Caco-2 (cell line): ENCODE results near the gene CLCC1. TPM values are rescaled to one million over a fixed set of nuclear protein-coding genes. Genes with fewer than 3 reads are reported as not detected.

Experiments used
- BruUV-seq: library from RNA; stranded (reverse); fragments of 400-500 nt; replicated peaks from 2 replicates; lab custom pipeline; 2021; lab: Mats Ljungman, UMichigan
- CTCF ChIA-PET: fragments of 300-600 bp; sonication (Branson Sonifier 250); formaldehyde crosslinking; loops from one replicate; lab custom pipeline; 2022; ENCODE audit warnings: antibody characterized with exemption; lab: Charles Lee
- POLR2A ChIA-PET: fragments of 300-600 bp; sonication (Branson Sonifier 250); formaldehyde crosslinking; loops from one replicate; lab custom pipeline; 2022; ENCODE audit warnings: antibody characterized with exemption; lab: Charles Lee
- DNase-seq, 2 experiments: peaks; one replicate each; pipeline versions ENCODE4 v3.0.0 to v3.0.0-alpha.2; 2020 to 2022
- H3K27me3 ChIP-seq: replicated peaks from 2 replicates; pipeline ENCODE4 v1.6.0; 2011; ENCODE audit warnings: low read length; ENCODE audit not compliant: control insufficient read depth, insufficient read depth
- H3K36me3 ChIP-seq: 2 replicates; pipeline ENCODE4 v1.5.1; 2011; ENCODE audit warnings: low read length; ENCODE audit not compliant: control insufficient read depth, insufficient read depth
- H3K4me1 ChIP-seq: fragments of 250-450 bp; sonication (Bioruptor Pico); 2 replicates; pipeline ENCODE4 v1.5.1; 2020; ENCODE audit warnings: mild to moderate bottlenecking
- H3K4me3 ChIP-seq: 2 replicates; pipeline ENCODE4 v1.5.1; 2011; ENCODE audit warnings: low read depth, mild to moderate bottlenecking, control low read depth, low read length
- H3K9me3 ChIP-seq: fragments of 250-450 bp; sonication (Bioruptor Pico); 2 replicates; pipeline ENCODE4 v1.5.1; 2020; ENCODE audit warnings: mild to moderate bottlenecking, moderate library complexity
- H3K27ac Mint-ChIP-seq: one replicate; pipeline ENCODE4 v1.8.0; 2022; ENCODE audit warnings: mixed read lengths; ENCODE audit not compliant: unreplicated experiment
- H3K27me3 Mint-ChIP-seq: one replicate; pipeline ENCODE4 v1.8.0; 2022; ENCODE audit warnings: mixed read lengths; ENCODE audit not compliant: insufficient read depth, unreplicated experiment
- H3K36me3 Mint-ChIP-seq: one replicate; pipeline ENCODE4 v1.8.0; 2022; ENCODE audit warnings: mild to moderate bottlenecking, mixed read lengths; ENCODE audit not compliant: insufficient read depth, unreplicated experiment
- H3K4me1 Mint-ChIP-seq: one replicate; pipeline ENCODE4 v1.8.0; 2022; ENCODE audit warnings: low read depth, mixed read lengths; ENCODE audit not compliant: unreplicated experiment
- H3K4me3 Mint-ChIP-seq: one replicate; pipeline ENCODE4 v1.8.0; 2022; ENCODE audit warnings: mild to moderate bottlenecking, moderate library complexity, mixed read lengths; ENCODE audit not compliant: unreplicated experiment
- H3K9me3 Mint-ChIP-seq: one replicate; pipeline ENCODE4 v1.8.0; 2022; ENCODE audit warnings: mixed read lengths; ENCODE audit not compliant: unreplicated experiment
- intact Hi-C: fragments of 100-400 bp; cut with micrococcal nuclease; formaldehyde crosslinking; loops from one replicate; pipeline ENCODE4 v1.10.0; 2022; ENCODE audit not compliant: unreplicated experiment
- total RNA-seq: library from RNA; stranded (reverse); gene quantifications from 2 replicates; pipeline ENCODE4 v1.2.3, GENCODE V29; 2022
- TF ChIP-seq, protein P1 (sequence below), 2 experiments: fragments of 200-600 bp in 1 of 2; IDR thresholded peaks; 1 replicate in 1 of 2; 2 replicates in 1 of 2; pipeline versions ENCODE4 v1.5.1 to v1.8.0; 2011 to 2022; ENCODE audit warnings: antibody characterized with exemption in 1 of 2, control low read depth in 1 of 2, inconsistent platforms in 1 of 2, low read depth in 1 of 2, low read length in 1 of 2, mild to moderate bottlenecking in 1 of 2, moderate library complexity in 1 of 2; ENCODE audit not compliant: insufficient read depth in 1 of 2, severe bottlenecking in 1 of 2, unreplicated experiment in 1 of 2

The CLCC1 gene
- total RNA-seq, 1 experiment from 2014 or later = 20.1 TPM

DNA sequence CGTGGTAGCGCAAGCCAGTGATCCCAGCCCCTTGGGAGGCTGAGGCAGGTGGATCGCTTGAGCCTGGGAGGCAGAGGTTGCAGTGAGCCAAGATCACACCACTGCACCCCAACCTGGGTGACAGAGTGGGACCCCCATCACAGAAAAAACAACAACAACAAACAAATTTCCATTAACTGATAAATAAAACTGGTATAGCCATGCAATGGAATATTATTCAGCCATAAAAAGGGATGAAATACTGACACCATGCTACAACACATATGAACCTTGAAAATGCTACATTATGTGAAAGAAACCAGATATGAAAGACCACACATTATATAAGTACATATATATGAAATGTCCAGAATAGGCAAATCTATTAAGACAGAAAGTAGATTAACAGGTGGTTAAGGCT, 12.0 kb downstream of the CLCC1 start:
- Mint-ChIP-seq H3K9me3 (no peaks in the 10 kb centered on the region), H3K4me3 (no peak overlapping the region), H3K36me3 (peaks cover 9% of the 10 kb centered on the region), H3K4me1 (peaks cover 7% of the 10 kb centered on the region), H3K27ac (no peak overlapping the region), H3K27me3 (no peaks in the 10 kb centered on the region)
- ChIA-PET CTCF (no interaction called here), POLR2A (no interaction called here)
- TF ChIP-seq, protein P1, sequence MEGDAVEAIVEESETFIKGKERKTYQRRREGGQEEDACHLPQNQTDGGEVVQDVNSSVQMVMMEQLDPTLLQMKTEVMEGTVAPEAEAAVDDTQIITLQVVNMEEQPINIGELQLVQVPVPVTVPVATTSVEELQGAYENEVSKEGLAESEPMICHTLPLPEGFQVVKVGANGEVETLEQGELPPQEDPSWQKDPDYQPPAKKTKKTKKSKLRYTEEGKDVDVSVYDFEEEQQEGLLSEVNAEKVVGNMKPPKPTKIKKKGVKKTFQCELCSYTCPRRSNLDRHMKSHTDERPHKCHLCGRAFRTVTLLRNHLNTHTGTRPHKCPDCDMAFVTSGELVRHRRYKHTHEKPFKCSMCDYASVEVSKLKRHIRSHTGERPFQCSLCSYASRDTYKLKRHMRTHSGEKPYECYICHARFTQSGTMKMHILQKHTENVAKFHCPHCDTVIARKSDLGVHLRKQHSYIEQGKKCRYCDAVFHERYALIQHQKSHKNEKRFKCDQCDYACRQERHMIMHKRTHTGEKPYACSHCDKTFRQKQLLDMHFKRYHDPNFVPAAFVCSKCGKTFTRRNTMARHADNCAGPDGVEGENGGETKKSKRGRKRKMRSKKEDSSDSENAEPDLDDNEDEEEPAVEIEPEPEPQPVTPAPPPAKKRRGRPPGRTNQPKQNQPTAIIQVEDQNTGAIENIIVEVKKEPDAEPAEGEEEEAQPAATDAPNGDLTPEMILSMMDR (IDR thresholded peaks at IDR 0.05; ENCODE audit: insufficient read depth in 1 of 2, low read depth in 1 of 2, low read length in 1 of 2, severe bottlenecking in 1 of 2, unreplicated experiment in 1 of 2) = no peak
- H3K4me1 ChIP-seq = no peaks in the 10 kb centered on the region
- no TSS peak for BruUV-seq
- H3K27me3 ChIP-seq = no peaks in the 10 kb centered on the region
- intact Hi-C loops = no loop called here
- no peak for DNase-seq
- H3K9me3 ChIP-seq = no peaks in the 10 kb centered on the region
- H3K36me3 ChIP-seq = no peaks in the 10 kb centered on the region
- no peak overlapping the region for H3K4me3 ChIP-seq

DNA sequence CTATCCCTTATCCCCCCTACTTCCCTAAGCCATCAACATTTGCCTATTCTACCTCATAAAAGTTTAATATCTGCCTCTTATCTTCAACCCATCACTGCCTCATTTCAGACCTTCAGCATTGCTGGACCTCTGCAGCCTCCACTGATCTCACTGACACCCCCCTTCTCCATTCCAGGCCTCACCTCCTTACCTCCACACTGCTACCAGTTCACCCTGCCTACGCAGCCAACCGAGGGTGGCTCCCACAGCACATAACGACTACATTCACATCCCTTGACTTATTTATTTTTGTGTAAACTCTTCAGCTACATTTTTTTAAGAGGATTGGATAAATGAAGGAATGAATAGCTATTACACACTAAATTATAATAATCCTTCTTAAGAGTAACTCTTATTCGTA, 14.2 kb downstream of the CLCC1 start:
- intact Hi-C loops = no loop called here
- ChIA-PET CTCF (no interaction called here), POLR2A (no interaction called here)
- Histone ChIP-seq H3K4me3 (no peak overlapping the region), H3K9me3 (no peaks in the 10 kb centered on the region), H3K4me1 (no peaks in the 10 kb centered on the region), H3K27me3 (no peaks in the 10 kb centered on the region), H3K36me3 (no peaks in the 10 kb centered on the region)
- H3K4me3 Mint-ChIP-seq = no peak overlapping the region
- peaks cover 5% of the 10 kb centered on the region for H3K36me3 Mint-ChIP-seq
- peaks cover 5% of the 10 kb centered on the region for H3K4me1 Mint-ChIP-seq
- no TSS peak for BruUV-seq
- no peak overlapping the region for H3K27ac Mint-ChIP-seq
- DNase-seq = no peak
- no peaks in the 10 kb centered on the region for H3K9me3 Mint-ChIP-seq
- no peaks in the 10 kb centered on the region for H3K27me3 Mint-ChIP-seq
- TF ChIP-seq, protein P1 (IDR thresholded peaks at IDR 0.05; ENCODE audit: insufficient read depth in 1 of 2, low read depth in 1 of 2, low read length in 1 of 2, severe bottlenecking in 1 of 2, unreplicated experiment in 1 of 2) = no peak

DNA sequence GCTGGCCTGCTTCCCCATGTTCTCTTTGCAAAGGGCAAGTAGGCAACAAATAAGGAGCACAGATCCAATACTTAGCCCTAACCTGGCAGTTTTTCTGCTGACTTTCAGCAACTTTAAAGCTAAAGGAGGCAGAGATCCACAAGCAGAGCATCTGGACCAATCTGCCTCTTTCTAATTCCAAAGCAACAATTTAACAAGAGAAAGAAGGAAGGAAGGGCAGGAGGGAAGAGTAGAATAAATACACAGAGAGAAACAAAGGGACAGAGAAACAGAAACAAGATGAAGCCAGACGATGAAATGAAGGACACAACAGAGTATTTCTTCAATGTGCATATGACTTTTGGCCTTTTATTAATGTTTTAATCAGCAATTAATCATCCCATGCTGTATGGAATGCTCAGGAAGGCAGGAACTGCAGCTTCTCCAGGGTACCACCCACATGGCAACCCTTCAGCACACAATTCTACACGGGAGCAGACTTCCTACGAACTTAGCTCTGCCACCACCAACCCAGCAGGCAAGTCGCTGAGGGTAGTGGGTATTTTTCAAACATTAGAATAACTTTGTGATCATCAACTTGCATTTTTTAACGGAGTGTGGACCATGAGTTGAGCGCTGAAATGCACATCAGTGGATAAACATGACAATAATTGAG, 15.3 kb downstream of the CLCC1 start:
- ChIA-PET POLR2A (no interaction called here), CTCF (interaction anchor here (0.5 kb wide), 1 partner anchor 128 kb away, joined by 3 read pairs; the partner anchor contains the start of gene TAF13)
- Histone ChIP-seq H3K4me1 (no peaks in the 10 kb centered on the region), H3K36me3 (no peaks in the 10 kb centered on the region), H3K27me3 (no peaks in the 10 kb centered on the region), H3K9me3 (no peaks in the 10 kb centered on the region), H3K4me3 (no peak overlapping the region)
- DNase-seq = no peak
- no peaks in the 10 kb centered on the region for H3K27me3 Mint-ChIP-seq
- intact Hi-C loops = no loop called here
- H3K9me3 Mint-ChIP-seq = no peaks in the 10 kb centered on the region
- H3K36me3 Mint-ChIP-seq = peaks cover 8% of the 10 kb centered on the region
- H3K4me3 Mint-ChIP-seq = no peak overlapping the region
- no peak overlapping the region for H3K27ac Mint-ChIP-seq
- H3K4me1 Mint-ChIP-seq = no peaks in the 10 kb centered on the region
- TF ChIP-seq, protein P1 (IDR thresholded peaks at IDR 0.05; ENCODE audit: insufficient read depth in 1 of 2, low read depth in 1 of 2, low read length in 1 of 2, severe bottlenecking in 1 of 2, unreplicated experiment in 1 of 2) = no peak
- no TSS peak for BruUV-seq
